GM18868 (cell line): Measurements from ENCODE around the gene KDM4B.

ENCODE experiments used
- ATAC-seq: cut with Tn5 transposase; IDR thresholded peaks from one replicate; pipeline ENCODE4 v1.9.1; 2021; ENCODE audit warnings: mild to moderate bottlenecking, moderate library complexity; ENCODE audit not compliant: unreplicated experiment

Gene KDM4B

DNA sequence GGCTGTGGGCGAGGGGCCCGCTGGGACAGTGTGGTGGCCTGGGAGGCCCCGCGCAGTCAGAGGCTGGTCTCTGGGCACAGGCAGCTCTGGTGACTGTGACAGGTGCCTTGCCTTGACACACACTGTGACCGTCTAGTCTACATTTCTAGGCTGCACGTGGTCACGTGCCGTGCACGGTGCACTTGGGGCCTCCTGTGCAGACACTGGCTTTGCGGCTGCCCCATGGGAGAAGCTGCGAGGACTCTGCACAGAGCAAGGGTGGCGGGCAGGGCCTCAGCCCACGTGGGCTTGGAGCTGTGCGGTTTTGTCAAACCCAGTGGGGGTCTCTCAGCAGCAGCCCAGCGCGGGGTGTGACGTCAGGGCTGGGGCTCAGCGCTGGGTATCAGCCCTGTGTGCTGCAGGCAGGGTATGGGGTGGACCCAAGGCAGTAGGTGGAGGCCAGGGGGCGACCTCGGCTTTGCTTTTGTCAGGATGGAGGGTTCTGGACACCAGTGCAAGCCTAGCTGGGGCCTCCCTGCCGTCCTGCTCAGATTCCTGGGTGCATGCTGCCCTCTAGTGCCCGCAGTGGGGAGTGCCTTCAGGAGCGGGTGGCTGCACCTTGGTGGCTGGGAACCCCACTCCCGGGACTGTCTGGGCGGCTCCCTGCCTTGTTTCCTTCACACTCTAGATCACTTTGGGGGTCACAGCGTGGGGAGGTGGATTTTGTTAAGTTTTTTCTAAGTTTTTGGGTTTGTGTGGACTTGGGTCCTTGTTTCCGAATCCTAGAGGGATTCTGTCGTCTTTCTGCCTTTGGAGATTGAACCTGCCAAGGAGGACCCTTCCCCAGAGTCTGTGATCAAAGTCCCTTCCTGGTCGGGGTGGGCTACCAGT lies 62.6 kb downstream of the KDM4B start:
- no peak for ATAC-seq

DNA sequence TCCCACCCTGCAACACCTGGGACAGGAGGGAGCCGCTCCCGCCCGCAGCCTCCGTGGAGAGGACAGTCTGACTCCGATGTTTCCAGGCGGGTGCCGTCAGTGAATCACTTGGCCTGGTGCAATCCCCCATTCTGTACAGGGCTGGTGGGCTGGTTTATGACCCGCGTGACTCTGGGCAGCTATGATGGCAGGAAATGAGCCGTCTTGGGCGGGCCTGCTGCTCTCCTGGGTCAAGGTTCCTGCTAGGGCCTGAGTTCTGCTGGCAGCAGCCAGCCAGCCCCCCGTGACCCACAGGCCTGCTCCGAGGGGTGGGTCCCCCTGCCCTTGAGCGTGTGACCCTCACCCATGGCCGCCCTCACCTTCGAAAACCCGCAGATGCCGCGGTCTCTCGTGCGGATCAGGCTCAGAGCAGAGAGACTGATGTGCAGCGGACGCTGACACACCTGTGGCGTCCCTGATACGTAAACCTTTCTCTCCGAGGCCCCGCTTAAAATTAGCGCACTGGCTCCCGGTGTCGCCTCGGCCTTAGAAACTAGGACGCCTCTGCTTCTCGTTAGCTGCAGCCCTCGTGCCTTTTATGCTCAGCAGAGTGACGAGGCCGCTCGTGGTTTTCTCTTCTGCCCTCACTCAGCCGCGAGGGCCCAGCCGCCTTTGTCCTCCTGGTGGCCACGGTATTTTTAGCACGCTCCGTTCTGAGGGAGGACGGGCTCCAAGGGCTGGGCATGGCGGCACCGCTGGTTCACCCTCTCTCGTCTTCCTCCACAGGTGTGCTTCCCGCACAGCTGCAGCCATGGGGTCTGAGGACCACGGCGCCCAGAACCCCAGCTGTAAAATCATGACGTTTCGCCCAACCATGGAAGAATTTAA lies 63.4 kb downstream of the KDM4B start:
- no peak for ATAC-seq

DNA sequence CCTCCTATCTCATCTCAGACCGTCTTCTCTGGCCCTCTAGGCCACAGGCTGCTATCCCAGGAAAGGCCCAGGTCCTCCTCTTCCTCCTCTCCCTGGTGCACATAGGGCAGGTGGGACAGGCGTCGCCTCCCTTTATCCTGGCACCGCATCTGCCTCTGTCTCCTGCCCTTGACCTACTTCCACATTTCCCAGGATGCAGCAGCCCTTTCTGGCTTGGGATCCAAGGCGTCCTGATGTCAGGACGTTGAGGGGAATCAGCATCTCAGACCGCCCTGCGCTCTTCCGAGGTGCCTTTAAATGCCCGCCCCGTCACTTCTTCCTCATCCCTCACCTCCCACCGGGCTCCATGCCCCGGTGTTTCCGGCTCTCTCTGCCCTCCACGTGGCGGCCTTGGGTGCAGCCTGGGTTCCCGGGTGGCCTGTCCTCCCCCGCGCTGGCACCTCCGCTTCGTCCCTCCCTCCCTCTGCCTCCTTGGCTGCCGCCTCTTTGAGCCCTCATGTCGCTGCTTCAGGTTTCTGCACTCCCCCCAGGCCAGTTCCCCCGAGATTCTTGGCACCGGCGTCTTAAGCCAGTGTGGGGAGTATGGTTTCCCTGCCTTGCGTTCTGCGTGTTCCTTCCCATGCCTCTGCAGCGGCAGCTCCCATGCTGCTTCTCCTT lies 66.3 kb downstream of the KDM4B start:
- ATAC-seq = no peak

DNA sequence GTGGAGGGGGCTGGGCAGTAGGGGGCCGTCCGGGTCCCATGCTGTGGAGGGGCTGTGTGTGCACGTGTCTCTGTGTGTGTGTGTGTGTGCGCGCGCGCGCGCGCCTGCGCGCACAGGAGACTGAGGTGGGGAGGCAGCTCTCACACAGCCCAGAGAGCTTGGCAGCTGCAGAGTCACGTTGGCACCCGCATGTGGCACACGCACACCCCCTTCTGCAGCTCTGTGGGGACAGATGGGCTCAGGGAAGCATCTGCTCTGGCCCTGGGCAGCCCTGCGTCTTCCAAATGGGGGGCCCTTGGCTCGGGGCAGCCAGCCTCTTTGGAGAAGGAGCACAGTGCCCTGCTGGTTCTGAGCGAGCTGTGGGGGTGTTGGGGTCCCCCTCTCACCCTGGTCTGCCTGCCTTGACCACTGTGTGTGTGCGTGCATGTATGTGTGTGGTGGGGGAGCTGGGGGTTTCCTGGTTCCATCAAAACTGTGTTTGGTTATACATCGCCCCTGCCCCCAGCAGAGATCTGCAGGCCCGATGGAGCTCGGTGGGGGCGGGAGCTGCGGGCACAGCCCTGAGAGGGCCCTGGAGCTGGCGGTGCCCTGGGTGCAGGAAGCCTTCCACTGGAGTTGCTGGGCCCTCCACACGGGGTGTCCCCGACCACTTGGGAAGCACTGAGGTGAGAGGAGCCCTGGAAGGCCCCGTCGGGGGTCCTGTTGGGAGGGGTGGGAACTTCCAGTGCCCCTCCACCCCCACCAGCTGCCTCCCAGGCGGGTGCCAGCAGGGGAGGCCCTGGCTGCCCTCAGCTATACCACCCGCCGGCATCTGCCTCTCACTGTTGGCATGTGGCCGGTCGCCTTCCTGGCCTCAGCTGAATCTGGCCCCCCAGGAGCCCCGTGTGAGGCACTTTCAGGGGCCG lies 67.1 kb downstream of the KDM4B start:
- ATAC-seq = no peak

DNA sequence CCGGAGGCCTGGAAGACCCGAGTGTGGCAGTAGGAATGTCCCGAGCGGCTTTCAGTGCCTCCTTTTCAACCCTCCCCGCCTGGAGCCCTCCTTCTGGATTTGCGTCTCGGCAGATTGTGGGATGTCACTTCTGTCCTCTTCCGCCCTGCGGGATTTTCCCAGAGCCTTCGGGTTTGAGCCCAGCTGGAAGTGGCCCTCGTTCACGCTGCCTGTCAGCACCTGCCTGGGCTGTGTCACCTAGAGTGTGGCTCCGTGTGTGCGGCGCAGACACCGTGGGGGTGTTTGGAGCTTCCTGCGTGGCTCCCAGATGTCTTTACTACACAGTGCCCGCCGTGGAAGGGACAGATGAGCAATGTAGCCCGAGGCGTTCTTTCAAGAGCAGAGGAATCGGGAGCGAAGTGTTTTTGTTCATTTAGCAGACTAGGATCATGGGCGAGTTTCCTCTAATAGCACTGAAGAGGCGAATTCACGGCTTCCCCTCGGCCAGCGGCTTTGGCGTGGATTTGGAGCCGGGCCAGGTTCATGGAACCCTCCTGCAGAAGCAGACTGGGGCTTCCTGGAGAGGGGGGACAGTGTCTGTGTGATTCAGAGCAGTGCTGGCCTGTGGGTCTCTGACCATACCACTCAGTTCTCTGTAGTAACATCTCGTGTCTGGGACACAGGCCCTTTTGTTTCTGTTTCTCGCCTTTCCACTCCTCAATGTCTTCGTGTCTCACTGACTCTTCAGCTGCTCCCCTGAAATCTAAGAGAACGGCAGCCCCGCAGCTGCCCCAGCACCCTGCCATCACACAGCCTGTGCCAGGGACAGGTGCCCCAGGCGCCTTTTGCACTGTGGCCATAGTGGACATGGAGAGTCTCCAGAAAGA lies 68.0 kb downstream of the KDM4B start:
- no peak for ATAC-seq

DNA sequence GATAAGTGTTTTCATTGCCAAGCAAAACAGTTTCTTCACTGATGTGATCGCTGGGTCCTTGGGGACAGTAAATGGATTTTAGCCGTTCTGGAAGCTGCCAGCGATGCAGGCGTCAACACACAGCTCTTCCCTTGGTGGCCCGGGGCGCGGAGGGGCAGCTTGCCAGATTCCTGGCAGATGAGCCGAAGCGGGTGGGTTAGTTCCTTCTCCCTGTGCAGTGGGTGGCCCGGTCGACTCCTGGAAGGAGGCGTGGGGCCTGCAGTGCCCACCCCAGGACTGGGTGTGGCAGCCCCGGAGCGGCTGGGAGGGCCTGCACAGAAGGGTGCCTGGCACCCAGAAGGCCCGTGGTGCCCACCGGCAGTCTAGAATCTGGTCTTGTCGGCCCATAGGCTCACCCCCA lies 69.0 kb downstream of the KDM4B start:
- no peak for ATAC-seq

DNA sequence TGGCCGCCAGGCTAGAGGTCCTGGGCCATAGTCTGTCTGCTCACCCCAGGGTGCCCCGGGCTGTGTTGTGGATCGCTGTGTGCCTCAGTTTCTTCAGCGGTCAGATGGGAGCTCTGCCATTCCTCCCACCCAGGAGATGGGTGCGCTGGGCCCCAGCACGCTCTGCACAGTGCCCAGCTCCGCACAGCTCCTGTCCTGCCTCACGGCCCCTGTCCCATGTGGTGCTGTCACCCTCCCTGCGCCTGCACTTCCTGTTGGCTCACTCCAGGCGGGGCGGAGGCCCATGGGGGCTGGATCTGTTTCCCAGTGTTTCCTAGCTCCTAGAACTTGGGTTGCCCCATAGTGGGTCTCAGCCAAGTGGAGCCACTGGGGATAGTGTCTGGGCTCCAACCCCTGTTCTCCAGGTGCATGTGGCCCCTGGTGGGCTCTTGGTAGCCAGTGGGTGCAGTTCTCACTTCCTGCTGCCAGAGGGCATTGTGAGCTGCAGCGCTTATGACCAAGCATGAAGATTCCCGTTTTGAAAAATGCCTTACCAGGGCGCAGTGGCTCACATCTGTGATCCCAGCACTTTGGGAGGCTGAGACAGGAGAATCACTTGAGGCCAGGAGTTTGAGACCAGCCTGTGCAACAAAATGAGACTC lies 69.8 kb downstream of the KDM4B start:
- no peak for ATAC-seq

DNA sequence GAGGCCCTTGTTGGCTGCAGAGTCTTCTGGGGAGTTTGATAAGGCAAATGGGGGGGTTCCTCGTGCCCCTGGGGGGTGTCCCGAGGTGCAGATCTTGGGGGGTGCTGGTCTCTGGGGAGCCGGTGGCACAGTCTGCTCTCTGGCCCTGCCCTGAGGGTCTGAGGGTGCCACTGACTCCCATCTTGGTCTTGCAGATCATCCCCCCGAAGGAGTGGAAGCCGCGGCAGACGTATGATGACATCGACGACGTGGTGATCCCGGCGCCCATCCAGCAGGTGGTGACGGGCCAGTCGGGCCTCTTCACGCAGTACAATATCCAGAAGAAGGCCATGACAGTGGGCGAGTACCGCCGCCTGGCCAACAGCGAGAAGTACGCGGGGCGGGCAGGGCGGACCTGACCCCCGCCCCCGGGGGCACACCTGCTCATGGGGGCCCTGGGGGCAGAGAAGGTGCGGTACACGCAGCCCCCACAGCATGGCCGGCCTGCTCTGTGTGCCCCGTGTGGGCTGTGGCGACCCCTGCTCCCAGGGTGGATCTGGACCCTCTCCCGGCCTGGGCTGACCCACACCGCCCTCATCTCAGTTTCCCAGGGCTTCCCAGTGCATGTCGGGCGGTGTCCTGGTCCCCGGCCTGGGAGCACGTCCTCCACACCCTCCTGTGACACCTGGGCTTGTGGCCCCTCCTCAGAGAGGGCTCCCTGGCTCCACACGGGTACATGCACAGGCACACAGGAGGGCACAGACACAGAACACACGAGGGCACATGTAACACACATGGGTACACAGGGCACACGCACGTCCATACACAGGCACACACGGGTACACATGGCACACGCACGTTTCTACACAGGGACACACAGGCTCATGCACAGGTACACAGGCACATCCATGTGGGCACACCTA lies 71.0 kb downstream of the KDM4B start:
- ATAC-seq = no peak

DNA sequence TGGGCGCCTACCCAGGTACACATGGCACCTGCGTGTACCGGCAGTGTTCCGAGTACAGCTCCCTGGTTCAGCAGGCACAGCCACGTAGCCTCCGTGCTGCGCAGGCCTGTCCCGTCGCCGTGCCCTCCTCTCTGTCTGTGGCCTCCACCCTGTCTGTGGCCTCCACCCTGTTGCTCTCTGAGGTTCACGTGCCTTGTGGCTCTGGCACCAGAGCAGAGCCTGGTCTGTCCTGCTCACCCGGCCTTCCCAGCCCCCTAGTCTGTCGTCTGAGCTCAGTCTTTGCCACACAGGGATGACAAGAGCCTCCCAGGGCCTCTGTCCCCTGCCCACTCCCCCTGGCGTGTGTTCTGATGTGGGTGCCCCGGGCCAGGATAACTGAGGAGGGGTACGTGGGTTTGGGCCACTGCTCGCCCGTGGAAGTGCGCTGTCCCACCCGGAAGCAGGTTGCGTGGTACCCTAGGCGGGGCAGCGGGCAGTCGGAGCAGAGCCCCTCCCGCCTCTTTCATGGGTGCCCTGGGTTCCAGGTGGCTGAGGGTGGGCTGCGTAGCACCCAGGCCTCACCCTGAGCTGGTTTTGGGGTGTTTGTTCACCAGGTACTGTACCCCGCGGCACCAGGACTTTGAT lies 71.7 kb downstream of the KDM4B start:
- ATAC-seq = no peak

DNA sequence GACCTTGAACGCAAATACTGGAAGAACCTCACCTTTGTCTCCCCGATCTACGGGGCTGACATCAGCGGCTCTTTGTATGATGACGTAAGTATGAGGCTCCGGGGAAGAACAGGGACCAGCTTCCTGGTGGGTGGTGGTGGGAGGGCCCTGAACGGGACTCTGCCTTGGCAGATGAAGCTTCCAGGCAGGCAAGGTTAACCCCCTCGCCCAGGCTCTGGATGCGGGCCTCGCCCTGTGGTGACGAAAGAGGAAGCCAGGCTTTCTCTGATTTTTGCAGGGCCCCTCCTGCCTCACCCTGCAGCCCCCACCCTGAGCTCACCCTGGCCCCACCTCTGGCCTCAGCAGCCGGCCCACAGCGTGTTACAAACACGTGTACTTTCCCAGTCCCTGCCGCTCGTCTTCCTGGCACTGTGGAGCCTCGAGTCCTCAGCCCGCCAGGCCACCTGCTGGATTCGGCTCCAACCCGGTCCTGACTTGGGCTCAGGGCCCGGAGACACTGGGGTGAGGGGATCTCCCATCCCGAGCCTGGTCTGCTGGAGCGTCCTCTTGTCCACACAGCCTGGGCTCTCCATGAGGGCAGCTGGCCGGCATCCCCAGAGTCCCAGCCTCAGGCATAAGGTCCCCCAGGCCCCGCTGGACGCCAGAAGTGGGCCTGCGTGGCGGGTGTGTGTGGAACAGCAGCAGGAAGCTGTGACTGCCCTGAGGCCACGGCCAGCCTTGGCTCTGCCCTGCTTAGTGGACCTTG lies 72.4 kb downstream of the KDM4B start:
- ATAC-seq = no peak

DNA sequence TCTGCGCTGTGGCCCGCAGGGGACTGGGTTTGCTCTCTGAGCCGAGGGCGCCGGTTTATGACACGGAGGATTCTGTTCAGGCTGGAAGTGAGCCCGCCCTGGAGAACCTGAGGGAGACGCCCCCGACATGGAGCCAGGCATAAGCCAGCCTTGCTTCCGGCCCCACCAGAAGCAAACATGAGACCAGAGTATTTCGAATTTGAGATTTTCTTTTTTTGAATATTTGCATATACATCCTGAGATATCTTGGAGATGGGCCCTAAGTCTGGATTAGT lies 72.9 kb downstream of the KDM4B start:
- ATAC-seq = no peak

DNA sequence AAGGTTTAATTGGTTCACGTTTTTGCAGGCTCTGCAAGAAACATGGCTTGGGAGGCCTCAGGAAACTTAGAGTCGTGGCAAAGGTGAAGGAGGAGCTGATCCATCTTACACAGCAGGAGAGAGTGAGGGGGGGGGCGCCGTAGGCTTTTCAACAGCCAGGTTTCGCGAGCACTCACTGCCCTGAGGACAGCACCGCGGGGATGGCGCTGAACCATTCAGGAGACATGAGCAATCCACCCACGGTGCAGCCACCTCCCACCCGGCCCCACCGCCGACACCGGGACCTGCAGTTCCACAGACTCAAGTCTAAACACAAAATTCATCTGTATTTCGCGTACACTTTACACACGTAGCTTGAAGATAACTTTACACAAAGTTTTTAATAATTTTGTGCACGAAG lies 73.6 kb downstream of the KDM4B start:
- no peak for ATAC-seq

DNA sequence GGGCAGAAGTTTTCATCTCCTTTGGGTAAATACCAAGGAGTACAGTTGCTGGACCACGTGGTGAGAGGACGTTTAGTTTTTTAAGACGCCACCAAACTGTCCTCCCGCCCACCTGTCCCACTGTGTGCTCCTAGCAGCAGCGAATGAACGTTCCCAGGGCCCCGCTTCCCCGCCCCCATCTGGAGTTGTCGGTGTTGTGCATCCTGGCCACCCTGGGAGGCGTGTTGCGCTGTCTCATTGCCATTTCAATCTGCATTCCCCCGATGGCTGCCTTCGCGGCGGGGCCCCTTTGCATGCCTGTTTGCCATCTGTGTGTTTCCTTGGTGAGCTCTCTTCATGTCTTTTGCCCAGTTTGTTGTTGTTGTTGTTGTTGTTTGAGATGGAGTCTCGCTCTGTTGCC lies 76.1 kb downstream of the KDM4B start:
- no peak for ATAC-seq

DNA sequence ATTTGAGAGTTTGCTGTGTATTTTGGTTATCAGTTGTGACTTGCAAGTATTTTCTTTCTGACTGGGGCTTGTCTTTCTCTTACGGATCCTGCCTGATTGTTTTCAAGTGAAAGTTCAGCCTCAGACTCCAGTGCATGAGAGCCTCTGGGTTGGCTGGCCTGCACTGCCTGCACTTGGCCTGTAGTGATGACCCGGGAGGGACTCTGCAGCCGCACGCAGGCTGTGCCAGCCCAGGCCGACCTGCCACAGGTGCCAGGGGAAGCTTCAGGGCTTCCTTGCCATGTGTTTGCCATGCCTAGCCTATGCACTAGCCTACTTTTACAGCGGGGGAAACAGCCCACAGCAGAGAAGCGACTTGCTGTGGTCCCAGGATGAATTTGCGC lies 77.0 kb downstream of the KDM4B start:
- ATAC-seq = no peak

DNA sequence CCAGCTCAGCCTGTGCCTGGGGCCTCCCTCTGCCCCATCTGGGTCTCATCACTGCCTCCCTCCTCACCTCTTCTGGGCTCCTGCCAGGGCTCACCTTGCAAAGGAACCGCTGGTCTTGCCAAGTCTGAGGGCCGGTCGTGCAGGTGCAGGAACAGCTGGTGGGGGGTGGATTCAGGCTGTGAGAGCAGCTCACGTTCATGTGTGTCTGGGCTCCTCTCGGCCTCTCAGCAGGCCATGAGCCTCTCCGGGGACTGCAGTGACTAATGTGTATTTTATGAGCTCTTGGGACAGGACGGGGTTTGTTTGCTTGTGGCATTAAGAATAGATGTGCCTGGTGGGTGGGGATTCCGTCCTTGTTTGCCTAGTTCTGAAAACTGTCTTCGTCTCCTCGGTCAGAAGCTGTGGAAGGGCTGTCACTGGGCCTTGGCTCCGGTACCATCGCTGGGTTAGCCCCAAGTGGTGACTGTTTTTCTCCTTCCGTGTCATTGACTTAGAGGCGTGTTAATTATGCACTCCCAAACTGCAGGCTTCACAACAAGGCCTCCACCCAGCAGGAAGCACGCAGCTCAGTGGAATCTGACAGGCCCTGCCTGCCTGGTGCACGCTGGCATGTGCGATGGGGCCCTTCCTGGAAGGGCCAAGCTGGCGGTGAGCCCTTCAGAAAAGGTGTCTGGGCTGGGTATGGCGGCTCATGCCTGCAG lies 77.6 kb downstream of the KDM4B start:
- no peak for ATAC-seq

DNA sequence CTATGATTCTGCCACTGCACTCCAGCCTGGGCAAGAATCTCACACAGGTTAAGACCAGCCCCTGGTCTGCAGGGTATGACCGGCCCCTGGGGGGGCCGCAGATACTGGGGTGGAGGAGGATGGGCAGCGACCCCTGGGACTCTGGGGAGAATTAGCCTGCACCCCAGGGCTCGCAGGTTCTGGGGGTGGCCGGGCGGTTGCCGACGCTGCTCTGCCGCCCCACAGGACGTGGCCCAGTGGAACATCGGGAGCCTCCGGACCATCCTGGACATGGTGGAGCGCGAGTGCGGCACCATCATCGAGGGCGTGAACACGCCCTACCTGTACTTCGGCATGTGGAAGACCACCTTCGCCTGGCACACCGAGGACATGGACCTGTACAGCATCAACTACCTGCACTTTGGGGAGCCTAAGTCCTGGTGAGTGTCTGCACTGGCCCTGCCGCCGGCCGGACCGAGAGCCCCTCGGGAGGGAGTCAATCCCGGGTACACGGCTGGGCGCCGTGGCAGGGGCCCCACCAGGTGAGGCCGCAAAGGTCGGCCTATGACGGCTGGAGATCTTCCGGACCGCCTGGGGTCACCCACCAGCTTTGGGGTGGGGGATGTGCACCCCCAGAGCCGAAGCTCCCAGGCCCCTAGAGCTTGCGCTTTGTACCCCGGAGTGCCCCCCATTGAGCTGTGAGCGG lies 78.5 kb downstream of the KDM4B start:
- no peak for ATAC-seq
